Parathyroid adenoma (tissue), 2 donors: ENCODE results near the gene PIAS1.

Experiments
- H2AFZ ChIP-seq: fragments of 300-600 bp; sonication (generic); one replicate; pipeline ENCODE4 v1.7.0; 2017; ENCODE audit warnings: antibody characterized with exemption, mild to moderate bottlenecking
- H3K27ac ChIP-seq: fragments of 300-600 bp; sonication (generic); one replicate; pipeline ENCODE4 v1.7.0; 2017
- H3K27me3 ChIP-seq: fragments of 300-600 bp; sonication (generic); one replicate; pipeline ENCODE4 v1.7.0; 2017; ENCODE audit warnings: low read length; ENCODE audit not compliant: control insufficient read depth, insufficient read depth
- H3K36me3 ChIP-seq: fragments of 300-600 bp; sonication (generic); one replicate; pipeline ENCODE4 v1.7.0; 2017; ENCODE audit warnings: low read length; ENCODE audit not compliant: control insufficient read depth, insufficient read depth
- H3K4me1 ChIP-seq: fragments of 300-600 bp; sonication (generic); one replicate; pipeline ENCODE4 v1.7.0; 2017; ENCODE audit warnings: control low read depth
- H3K4me2 ChIP-seq: fragments of 300-600 bp; sonication (generic); one replicate; pipeline ENCODE4 v1.7.0; 2017; ENCODE audit warnings: low read length
- H3K4me3 ChIP-seq: fragments of 300-600 bp; sonication (generic); one replicate; pipeline ENCODE4 v1.7.0; 2017; ENCODE audit warnings: low read depth, low read length
- H3K79me2 ChIP-seq: fragments of 300-600 bp; sonication (generic); one replicate; pipeline ENCODE4 v1.7.0; 2017; ENCODE audit warnings: control low read depth
- H3K9ac ChIP-seq: fragments of 300-600 bp; sonication (generic); one replicate; pipeline ENCODE4 v1.7.0; 2017; ENCODE audit warnings: mild to moderate bottlenecking
- H3K9me3 ChIP-seq: fragments of 300-600 bp; sonication (generic); one replicate; pipeline ENCODE4 v1.7.0; 2017; ENCODE audit warnings: low read length; ENCODE audit not compliant: control insufficient read depth
- TF ChIP-seq, protein P1 (sequence below): fragments of 300-600 bp; sonication (generic); IDR thresholded peaks from one replicate; pipeline ENCODE4 v1.7.0; 2017; ENCODE audit warnings: antibody characterized with exemption, mild to moderate bottlenecking
- donor health status: primary hyperparathyroidism.

The PIAS1 gene

DNA sequence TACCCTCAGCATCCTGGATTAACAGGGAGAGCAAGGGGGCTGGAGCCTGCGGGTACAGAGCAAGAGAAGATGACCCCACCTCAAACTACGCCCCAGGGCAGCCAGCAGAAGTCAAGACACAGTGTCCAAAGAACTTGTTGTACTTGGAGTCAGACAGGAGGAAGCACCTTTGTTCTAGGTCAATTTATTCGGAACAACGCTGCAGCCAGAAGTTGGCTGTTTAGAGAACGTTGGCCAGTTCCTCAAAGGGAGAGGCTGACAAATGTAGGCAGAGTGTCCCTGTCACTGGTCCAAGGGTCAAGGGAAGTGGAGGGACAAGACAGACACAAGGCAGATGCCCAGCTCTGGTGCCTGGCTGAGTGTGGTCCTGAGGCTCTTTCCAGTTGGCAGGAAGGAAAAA is 32.1 kb upstream of the PIAS1 start:
- Histone ChIP-seq H3K27ac (no peak overlapping the region), H3K79me2 (no peaks in the 10 kb centered on the region), H3K9me3 (no peaks in the 10 kb centered on the region), H3K27me3 (no peaks in the 10 kb centered on the region), H3K36me3 (no peaks in the 10 kb centered on the region), H3K4me1 (no peaks in the 10 kb centered on the region), H3K9ac (no peak overlapping the region), H2AFZ (no peak overlapping the region), H3K4me3 (no peak overlapping the region), H3K4me2 (no peak overlapping the region)
- TF ChIP-seq, protein P1, sequence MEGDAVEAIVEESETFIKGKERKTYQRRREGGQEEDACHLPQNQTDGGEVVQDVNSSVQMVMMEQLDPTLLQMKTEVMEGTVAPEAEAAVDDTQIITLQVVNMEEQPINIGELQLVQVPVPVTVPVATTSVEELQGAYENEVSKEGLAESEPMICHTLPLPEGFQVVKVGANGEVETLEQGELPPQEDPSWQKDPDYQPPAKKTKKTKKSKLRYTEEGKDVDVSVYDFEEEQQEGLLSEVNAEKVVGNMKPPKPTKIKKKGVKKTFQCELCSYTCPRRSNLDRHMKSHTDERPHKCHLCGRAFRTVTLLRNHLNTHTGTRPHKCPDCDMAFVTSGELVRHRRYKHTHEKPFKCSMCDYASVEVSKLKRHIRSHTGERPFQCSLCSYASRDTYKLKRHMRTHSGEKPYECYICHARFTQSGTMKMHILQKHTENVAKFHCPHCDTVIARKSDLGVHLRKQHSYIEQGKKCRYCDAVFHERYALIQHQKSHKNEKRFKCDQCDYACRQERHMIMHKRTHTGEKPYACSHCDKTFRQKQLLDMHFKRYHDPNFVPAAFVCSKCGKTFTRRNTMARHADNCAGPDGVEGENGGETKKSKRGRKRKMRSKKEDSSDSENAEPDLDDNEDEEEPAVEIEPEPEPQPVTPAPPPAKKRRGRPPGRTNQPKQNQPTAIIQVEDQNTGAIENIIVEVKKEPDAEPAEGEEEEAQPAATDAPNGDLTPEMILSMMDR = no peak

DNA sequence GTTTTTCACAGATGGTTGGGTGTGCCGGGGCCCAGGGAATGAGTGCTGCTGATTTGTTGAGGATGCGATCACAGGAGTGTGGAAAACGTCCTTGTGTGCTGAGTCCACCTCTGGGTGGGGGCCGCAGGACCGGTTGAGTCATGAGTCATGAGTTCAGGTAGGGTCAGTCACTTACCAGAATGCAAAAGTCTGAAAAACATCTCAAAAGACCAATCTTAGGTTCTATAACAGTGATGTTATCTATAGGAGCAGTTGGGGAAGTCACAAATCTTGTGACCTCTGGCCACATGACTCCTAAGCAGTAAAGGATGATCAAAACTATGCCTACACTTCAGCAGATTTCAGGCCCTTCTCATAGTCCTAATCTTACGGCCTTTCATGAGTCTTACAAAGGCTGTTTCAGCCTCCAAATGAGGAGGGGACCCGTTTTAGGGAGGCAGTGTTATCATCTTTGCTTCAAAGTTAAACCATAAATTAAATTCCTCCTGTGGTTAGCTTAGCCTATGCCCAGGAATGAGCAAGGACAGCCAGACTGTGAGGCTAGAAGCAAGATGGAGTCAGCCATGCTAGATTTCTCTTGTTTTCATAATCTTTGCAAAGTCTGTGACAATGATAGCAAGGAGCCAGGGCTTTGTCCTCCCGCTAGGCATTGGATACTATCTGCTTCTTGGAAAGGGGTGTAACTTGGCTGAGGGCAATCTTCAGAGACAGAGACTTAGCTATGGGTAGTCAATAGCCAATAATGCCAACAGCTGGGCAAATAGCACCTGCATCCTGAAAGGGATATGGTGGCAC is 30.6 kb upstream of the PIAS1 start:
- Histone ChIP-seq H3K4me2 (no peak overlapping the region), H3K9me3 (no peaks in the 10 kb centered on the region), H2AFZ (no peak overlapping the region), H3K79me2 (no peaks in the 10 kb centered on the region), H3K9ac (no peak overlapping the region), H3K4me3 (no peak overlapping the region), H3K27ac (no peak overlapping the region), H3K36me3 (no peaks in the 10 kb centered on the region), H3K27me3 (no peaks in the 10 kb centered on the region), H3K4me1 (no peaks in the 10 kb centered on the region)
- TF ChIP-seq, protein P1 = no peak

DNA sequence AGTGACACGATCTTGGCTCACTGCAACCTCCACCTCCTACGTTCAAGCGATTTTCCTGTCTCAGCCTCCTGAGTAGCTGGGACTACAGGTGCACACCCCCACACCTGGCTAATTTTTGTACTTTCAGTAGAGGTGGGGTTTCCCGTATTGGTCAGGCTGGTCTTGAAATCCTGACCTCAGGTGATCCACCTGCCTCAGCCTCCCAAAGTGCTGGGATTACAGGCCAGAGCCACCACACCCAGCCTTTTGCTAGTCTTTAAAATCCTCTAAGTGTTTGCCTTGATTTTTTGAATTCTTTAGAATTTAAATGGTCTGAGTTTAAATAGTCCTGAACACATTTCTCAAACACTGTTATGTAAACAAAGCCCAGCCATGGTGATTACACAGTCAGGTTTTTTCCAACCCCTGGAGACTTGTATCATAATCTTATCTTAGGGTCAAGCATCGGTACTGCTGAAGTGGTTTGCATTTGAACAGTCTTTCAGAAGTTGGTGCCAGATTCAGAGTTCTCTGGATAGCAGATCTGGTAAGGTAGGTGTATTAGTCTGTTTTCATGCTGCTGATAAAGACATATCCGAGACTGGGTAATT is 28.2 kb upstream of the PIAS1 start:
- Histone ChIP-seq H3K27me3 (no peaks in the 10 kb centered on the region), H3K4me3 (no peak overlapping the region), H3K4me2 (no peak overlapping the region), H3K9me3 (no peaks in the 10 kb centered on the region), H3K27ac (no peak overlapping the region), H2AFZ (no peak overlapping the region), H3K36me3 (no peaks in the 10 kb centered on the region), H3K79me2 (no peaks in the 10 kb centered on the region), H3K4me1 (no peaks in the 10 kb centered on the region), H3K9ac (no peak overlapping the region)
- TF ChIP-seq, protein P1 = no peak

DNA sequence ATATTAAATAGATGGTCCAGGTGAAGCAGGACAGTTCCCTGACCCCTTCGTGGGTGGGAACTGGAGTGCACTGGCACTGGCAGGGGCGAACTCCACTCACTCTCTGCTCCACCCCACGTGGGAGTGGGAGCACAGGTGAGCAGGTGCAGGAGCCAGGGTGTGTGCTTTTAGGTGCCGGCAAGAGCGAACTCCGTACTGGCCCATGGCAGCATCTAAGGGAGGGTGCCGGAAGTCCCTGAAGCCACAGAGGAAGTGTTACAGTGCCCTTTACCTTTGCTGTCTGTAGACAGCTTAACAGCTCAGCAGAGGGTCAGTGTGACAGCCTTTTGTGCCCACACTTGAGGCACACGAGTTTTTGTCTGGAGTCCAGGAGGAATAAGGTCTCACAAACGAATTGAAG is 26.7 kb upstream of the PIAS1 start:
- no peaks in the 10 kb centered on the region for H3K9me3 ChIP-seq
- H3K79me2 ChIP-seq = no peaks in the 10 kb centered on the region
- H3K4me2 ChIP-seq = no peak overlapping the region
- TF ChIP-seq, protein P1 = no peak
- H3K9ac ChIP-seq = no peak overlapping the region
- no peaks in the 10 kb centered on the region for H3K4me1 ChIP-seq
- no peak overlapping the region for H2AFZ ChIP-seq
- H3K4me3 ChIP-seq = no peak overlapping the region
- H3K27me3 ChIP-seq = no peaks in the 10 kb centered on the region
- no peaks in the 10 kb centered on the region for H3K36me3 ChIP-seq
- no peak overlapping the region for H3K27ac ChIP-seq
